Raji (cell line): ENCODE data around the gene AKAP9.

ENCODE experiments used
- POLR2A ChIP-seq: IDR thresholded peaks from 2 replicates; pipeline ENCODE4 v1.6.1; 2011; ENCODE audit warnings: low read depth, low read length, control low read depth; ENCODE audit not compliant: insufficient read depth

AKAP9 gene

GRCh38 chr7:92072708-92073107 lies 132.0 kb downstream of the AKAP9 start:
- no peak for TF ChIP-seq POLR2A

- no peak for TF ChIP-seq POLR2A
Measured at GRCh38 chr7:92075455-92076158, 134.9 kb downstream of the AKAP9 start.

- no peak for TF ChIP-seq POLR2A
Measured at GRCh38 chr7:92076509-92076908, 135.8 kb downstream of the AKAP9 start.

GRCh38 chr7:92088266-92088665 lies 147.6 kb downstream of the AKAP9 start:
- no peak for TF ChIP-seq POLR2A

GRCh38 chr7:92092210-92092609 lies 151.5 kb downstream of the AKAP9 start:
- TF ChIP-seq POLR2A: no peak

GRCh38 chr7:92095380-92095779 lies 154.7 kb downstream of the AKAP9 start:
- no peak for TF ChIP-seq POLR2A

- no peak for TF ChIP-seq POLR2A
Measured at GRCh38 chr7:92100534-92100933, 159.9 kb downstream of the AKAP9 start.

GRCh38 chr7:92108821-92109220 lies 168.2 kb downstream of the AKAP9 start:
- TF ChIP-seq POLR2A: no peak

- no peak for TF ChIP-seq POLR2A
Measured at GRCh38 chr7:92110857-92111256, 170.2 kb downstream of the AKAP9 start.

GRCh38 chr7:92115821-92116220 lies 175.2 kb downstream of the AKAP9 start:
- no peak for TF ChIP-seq POLR2A

GRCh38 chr7:92116949-92117348 lies 176.3 kb downstream of the AKAP9 start:
- no peak for TF ChIP-seq POLR2A

- no peak for TF ChIP-seq POLR2A
Measured at GRCh38 chr7:92119213-92119759, 178.6 kb downstream of the AKAP9 start.

- TF ChIP-seq POLR2A: no peak
Measured at GRCh38 chr7:92121681-92122080, 181.0 kb downstream of the AKAP9 start.

GRCh38 chr7:92131093-92131492 lies 190.4 kb downstream of the AKAP9 start:
- TF ChIP-seq POLR2A: no peak

- TF ChIP-seq POLR2A: no peak
Measured at GRCh38 chr7:92131764-92132330, 191.2 kb downstream of the AKAP9 start.

- no peak for TF ChIP-seq POLR2A
Measured at GRCh38 chr7:92133133-92133736, 192.6 kb downstream of the AKAP9 start.

GRCh38 chr7:92133737-92134270 lies 193.1 kb downstream of the AKAP9 start:
- TF ChIP-seq POLR2A: no peak
